Retina (tissue), 1 donor: ENCODE data around the gene SPINT2.
"Not testable (repeated sequence)": the region's sequence is repeated elsewhere in the genome, so short reads cannot be mapped to it uniquely, and the experiment has no call there.

Experiments
- DNase-seq: peaks from one replicate; pipeline ENCODE4 v3.0.0-alpha.2; 2016

SPINT2 gene

DNA sequence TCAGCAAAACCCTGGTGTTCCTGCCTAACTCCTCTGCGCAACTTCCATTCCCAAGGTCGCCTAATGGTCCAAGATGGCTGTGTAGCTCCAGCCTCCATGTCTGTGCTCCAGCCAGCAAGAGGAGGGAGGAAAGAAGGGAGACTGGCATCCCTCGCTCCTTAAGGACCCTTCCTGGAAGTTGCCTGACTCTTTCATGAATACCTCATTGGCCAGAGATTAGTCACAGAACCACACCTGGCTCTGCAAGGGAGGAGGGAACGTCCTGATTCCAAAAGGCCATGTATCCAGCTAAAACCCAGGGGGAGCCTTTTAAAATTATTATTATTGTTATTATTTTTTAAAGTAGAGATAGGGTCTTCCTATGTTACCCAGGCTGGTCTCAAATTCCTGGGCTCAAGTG is 60.1 kb downstream of the SPINT2 start:
- DNase-seq, result no peak

DNA sequence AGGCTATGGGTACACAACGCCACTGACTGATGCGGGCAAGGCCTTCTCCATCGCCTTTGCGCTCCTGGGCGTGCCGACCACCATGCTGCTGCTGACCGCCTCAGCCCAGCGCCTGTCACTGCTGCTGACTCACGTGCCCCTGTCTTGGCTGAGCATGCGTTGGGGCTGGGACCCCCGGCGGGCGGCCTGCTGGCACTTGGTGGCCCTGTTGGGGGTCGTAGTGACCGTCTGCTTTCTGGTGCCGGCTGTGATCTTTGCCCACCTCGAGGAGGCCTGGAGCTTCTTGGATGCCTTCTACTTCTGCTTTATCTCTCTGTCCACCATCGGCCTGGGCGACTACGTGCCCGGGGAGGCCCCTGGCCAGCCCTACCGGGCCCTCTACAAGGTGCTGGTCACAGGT is 62.2 kb downstream of the SPINT2 start:
- DNase-seq, result no peak

DNA sequence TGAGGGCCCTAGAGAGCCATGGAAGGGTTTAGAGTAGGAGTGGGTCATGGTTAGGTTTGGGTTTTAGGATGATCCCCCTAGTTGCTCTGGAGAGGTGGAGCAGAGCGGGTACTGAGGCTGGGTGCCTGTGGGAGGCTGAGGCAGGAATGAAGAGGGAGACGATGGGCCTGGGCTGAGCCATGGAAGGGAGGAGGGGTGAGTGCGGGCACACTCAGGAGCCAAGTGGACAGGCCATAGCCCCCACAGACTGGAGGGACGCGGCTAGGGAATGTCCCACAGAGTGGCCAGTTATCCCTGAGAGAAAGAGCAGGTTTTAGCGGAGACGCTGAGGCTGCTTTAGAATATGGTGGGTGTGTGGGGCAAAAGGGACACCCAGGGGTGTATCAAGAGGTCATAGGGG is 65.3 kb downstream of the SPINT2 start:
- no peak for DNase-seq

DNA sequence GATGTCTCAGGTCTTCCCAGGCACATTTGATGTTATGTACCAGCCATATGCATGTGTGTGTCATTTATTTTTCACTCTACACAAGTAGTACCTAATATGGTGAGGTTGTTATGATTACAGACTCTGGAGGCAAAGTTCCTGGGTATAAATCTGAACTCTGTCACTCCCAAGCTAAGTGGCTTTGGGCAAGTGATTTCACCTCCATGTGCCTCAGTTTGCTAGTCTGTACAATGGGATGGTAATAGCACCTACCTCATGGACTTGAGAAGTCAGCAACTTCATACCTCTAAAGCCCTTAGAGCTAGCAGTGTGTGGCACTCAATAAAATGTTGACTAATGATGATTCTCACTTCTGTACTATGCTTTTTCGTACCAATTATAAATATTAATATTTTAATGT is 67.4 kb downstream of the SPINT2 start:
- DNase-seq, result no peak

DNA sequence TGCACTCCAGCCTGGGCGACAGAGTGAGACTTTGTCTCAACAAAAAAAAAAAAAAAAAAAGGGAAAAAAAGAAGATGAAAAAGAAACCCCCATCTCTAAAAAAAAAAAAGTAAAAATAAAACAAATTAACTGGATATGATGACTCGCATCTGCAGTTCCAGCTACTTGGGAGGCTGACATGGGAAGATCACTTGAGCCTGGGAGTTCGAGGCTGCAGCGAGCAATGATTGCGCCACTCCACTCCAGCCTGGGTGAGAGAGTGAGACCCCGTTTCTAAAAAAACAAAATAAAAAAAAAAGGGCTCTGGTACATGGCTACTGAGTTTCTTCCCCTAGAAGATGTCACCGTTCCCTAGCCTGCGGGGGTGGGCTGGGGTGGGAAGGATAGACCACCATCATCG is 68.9 kb downstream of the SPINT2 start:
- DNase-seq, result no peak

DNA sequence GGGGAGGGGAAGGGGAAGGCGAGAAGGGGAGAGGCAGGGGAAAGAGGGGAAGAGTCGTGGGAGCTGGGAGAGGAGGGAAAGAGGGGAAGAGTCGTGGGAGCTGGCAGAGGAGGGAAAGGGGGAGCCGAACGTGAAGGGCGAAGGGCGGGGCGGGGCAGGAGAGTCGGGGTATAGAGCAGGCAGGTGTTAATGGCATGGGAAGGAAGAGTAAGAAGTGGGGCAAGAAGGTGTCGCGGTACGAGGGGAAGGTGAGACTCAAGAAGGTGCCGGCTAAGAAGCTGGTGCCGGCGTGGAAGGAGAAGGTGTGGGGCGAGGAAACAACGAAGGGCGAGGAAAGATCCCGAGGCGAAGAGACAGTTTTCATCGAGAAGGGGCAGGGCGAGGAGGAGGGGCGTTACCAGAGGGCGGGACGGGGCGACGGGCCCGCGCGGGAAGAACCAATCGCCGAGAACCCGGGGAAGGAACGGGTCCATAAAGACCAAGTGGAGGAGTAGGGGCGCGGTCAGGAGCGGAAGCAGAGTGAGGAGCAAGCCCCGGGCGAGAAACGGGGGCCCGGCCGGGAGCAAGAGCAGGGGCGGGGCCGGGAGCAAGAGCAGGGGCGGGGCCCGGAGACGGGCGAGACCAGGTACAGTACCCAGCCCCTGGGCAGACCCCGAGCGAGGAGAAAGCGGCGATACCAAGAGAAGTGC is 71.7 kb downstream of the SPINT2 start:
- DNase-seq, result peak; percentile 93

DNA sequence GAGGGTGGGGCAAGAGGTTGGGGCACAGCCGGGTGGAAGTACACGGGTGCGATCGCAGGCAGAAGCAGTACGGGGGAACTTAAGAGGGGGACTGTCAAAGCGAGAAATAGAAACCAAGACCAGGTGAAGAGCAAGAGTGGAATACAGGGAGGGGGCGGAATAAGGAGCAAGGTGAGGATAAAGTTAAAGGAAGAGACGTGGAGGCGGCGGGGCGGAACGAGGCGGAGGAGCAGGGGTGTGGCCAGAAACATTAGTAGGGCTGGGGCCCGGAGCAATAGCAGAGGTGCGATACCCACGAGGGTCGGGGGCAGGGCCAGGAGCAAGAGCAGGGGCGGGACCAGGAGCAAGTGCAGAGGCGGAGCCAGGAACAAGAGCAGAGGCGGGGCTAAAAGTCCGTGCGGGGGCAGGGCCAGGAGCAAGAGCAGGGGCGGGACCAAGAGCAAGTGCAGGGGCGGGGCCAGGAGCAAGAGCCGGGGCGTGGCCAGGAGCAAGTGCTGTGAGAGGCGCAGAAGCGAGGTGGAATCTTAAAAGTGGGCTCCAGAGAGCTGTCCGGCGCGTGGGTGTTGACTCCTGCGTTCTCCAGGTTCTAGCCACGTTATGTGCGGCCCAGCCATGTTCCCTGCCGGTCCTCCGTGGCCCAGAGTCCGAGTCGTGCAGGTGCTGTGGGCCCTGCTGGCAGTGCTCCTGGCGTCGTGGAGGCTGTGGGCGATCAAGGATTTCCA is 72.4 kb downstream of the SPINT2 start:
- peak; percentile 89 for DNase-seq

DNA sequence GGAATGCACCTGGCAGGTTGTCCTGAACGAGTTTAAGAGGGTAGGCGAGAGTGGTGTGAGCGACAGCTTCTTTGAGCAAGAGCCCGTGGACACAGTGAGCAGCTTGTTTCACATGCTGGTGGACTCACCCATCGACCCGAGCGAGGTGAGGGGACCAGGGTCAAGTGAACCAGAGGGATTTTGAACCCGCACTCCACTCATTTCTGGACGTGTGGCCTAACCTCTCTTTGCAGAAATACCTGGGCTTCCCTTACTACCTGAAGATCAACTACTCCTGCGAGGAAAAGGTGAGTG is 72.9 kb downstream of the SPINT2 start:
- DNase-seq, result no peak

DNA sequence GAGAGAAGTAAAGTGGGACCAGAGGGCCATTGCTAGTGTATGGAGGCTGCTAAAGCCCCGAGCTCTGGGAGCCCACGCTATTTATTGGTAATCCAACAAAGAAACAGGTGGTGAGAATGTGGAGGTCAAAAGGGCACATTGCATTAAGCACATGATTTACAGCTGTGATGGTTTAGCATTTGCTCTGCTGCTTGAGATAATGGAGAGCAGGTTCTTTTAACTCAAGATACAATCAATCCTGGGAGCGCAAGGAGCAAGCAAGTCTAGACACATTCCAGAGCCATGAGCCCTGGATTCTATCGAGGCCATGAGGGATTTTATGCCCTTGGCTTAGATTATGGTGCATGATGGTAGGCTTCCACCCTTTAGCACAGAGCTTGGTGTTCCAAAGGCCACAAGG is 74.6 kb downstream of the SPINT2 start:
- not testable (repeated sequence) for DNase-seq

DNA sequence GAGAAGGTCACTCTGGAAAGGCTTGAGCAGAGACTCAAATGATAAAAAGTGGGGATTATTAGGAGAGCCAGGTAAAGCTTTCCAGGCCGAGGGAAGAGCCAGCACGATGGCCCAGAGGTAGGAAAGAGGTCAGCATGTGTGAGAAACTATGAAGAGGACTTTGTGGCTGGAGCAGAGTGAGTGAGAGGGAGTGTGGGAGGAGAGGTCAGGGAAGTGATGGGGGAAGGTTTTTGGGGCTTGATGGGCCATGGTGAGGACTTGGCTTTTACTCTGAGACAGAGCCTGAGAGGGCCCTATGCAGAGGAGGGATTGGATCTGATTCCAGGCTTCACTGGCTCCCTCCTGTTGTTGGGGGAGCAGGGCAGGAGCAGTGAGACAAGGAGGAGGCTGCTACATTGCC is 76.6 kb downstream of the SPINT2 start:
- DNase-seq, result no peak
